Measurements from ENCODE around the gene PSMB5. TPM values are rescaled to one million over a fixed set of nuclear protein-coding genes. Genes with fewer than 3 reads are reported as not detected.

Gene PSMB5
- total and polyA plus RNA-seq, 9 of the 15 experiments (the other 6 are each of a cell fraction or from before 2014, with no cell fraction given) = 198 to 1,870 (median 269) TPM

DNA sequence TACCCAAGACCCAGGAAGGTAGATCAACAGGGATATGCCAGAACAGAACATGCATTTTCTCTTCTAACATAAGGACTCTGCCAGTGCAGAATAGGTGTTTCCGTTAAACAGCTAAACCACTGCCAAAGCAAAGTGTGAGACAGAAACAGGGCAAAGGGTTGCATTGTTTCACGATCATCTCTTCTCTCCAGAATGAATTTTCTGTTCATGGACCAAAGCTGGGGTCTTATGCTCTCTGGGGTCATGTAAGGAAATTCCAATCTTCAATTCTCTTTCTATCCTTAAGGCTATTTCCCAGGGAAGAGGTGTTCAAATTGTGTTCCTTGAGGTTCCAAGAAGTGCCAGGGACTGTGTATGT is 10.9 kb downstream of the PSMB5 start:
- H4K20me1 ChIP-seq (replicated peaks; ENCODE audit: control insufficient read depth, insufficient read depth, low read length) = peaks cover 10% of the 10 kb centered on the region; the same call in 1 of the 2 replicates
- no peak for TF ChIP-seq HOMEZ (CRISPR knock-in tag; IDR thresholded peaks at IDR 0.05)
- TF ChIP-seq, protein P1, sequence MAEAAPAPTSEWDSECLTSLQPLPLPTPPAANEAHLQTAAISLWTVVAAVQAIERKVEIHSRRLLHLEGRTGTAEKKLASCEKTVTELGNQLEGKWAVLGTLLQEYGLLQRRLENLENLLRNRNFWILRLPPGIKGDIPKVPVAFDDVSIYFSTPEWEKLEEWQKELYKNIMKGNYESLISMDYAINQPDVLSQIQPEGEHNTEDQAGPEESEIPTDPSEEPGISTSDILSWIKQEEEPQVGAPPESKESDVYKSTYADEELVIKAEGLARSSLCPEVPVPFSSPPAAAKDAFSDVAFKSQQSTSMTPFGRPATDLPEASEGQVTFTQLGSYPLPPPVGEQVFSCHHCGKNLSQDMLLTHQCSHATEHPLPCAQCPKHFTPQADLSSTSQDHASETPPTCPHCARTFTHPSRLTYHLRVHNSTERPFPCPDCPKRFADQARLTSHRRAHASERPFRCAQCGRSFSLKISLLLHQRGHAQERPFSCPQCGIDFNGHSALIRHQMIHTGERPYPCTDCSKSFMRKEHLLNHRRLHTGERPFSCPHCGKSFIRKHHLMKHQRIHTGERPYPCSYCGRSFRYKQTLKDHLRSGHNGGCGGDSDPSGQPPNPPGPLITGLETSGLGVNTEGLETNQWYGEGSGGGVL (CRISPR knock-in tag; IDR thresholded peaks at IDR 0.05) = no peak
- no peak for TF ChIP-seq ELK3 (CRISPR knock-in tag; IDR thresholded peaks at IDR 0.05)
- no peak for TF ChIP-seq RB1 (IDR thresholded peaks at IDR 0.05; ENCODE audit: low read depth)
- TF ChIP-seq POLR2AphosphoS2 (IDR thresholded peaks at IDR 0.05; ENCODE audit: low read length) = 0 out of 2 replicates have a peak, but pooled peaks have one; percentile 45
- 0 out of 2 replicates have a peak, but pooled peaks have one; percentile 33 for TF ChIP-seq POLR2A (conservative IDR thresholded peaks at IDR 0.05)
- BruUV-seq (replicated peaks) = no TSS peak
- in situ Hi-C loops (cut with MboI) = no loop called here
- no peaks in the 10 kb centered on the region for H3K27me3 ChIP-seq (ENCODE audit: control insufficient read depth in 2 of 2, insufficient read depth in 2 of 2, low read length in 2 of 2)
- FAIRE-seq (no peak), DNase-seq (ENCODE audit: extremely low read depth in 1 of 4, low spot score in 3 of 4) (no peak), ATAC-seq (no peak)
- peaks cover 17 to 41% of the 10 kb centered on the region in 2 experiments; a peak in 4 of 5 replicates for H3K4me1 ChIP-seq (replicated peaks in 1 of 2; ENCODE audit: control insufficient read depth in 2 of 2, insufficient read depth in 2 of 2, low read length in 2 of 2)
- H3K4me2 ChIP-seq (ENCODE audit: insufficient read depth, low read length) = no peak overlapping the region
- H3K27ac ChIP-seq (ENCODE audit: extremely low read depth, low read depth, low read length) = no peak overlapping the region
- H3K9ac ChIP-seq (ENCODE audit: insufficient read depth in 1 of 2, low read depth in 2 of 2, low read length in 2 of 2) = no peak overlapping the region
- no peak overlapping the region for H2AFZ ChIP-seq (ENCODE audit: low read depth, low read length)
- peaks cover 3% of the 10 kb centered on the region; the same call in 2 of the 3 replicates for H3K79me2 ChIP-seq (ENCODE audit: control insufficient read depth, insufficient read depth, low read length)
- intact Hi-C loops (cut with micrococcal nuclease) = no loop called here
- no peak overlapping the region for H3K4me3 ChIP-seq
- ChIA-PET POLR2A (interaction anchor here (0.6 to 6.6 kb wide), 9 partner anchors 8 to 1292 kb away, joined by 3 to 65 read pairs (median 5); no protein-coding TSS in a partner anchor), CTCF (ENCODE audit: low intra/inter-chr PET ratio) (no interaction called here)
- H3K36me3 ChIP-seq (ENCODE audit: control insufficient read depth, insufficient read depth, low read length) = peaks cover 34% of the 10 kb centered on the region
- 91% methylated on average over 2 of the region's 2 CpGs for WGBS (ENCODE audit: insufficient coverage, low coverage, missing lambda C conversion rate)
- no peaks in the 10 kb centered on the region for H3K9me1 ChIP-seq (ENCODE audit: control insufficient read depth, insufficient read depth, low read length)
- H3K9me3 ChIP-seq (replicated peaks; ENCODE audit: control insufficient read depth, insufficient read depth, low read depth, low read length) = no peaks in the 10 kb centered on the region
